Calu3 (cell line): Measurements from ENCODE around the gene FCMR. TPM values are rescaled to one million over a fixed set of nuclear protein-coding genes. Genes with fewer than 3 reads are reported as not detected.

Experiments
- BruUV-seq: library from RNA; stranded (reverse); fragments of 400-500 nt; replicated peaks from 2 replicates; lab custom pipeline; 2021; lab: Mats Ljungman, UMichigan
- CTCF ChIA-PET: fragments of 300-600 bp; sonication (Branson Sonifier 250); formaldehyde crosslinking; loops from one replicate; lab custom pipeline; 2022; ENCODE audit warnings: antibody characterized with exemption; lab: Charles Lee
- DNase-seq: peaks from one replicate; pipeline ENCODE4 v3.0.0; 2022
- H3K27ac Mint-ChIP-seq: one replicate; pipeline ENCODE4 v1.8.0; 2022; ENCODE audit warnings: mixed read lengths; ENCODE audit not compliant: unreplicated experiment
- H3K27me3 Mint-ChIP-seq: one replicate; pipeline ENCODE4 v1.8.0; 2022; ENCODE audit warnings: mixed read lengths; ENCODE audit not compliant: unreplicated experiment
- H3K36me3 Mint-ChIP-seq: one replicate; pipeline ENCODE4 v1.8.0; 2022; ENCODE audit warnings: mild to moderate bottlenecking, moderate library complexity, mixed read lengths; ENCODE audit not compliant: insufficient read depth, unreplicated experiment
- H3K4me1 Mint-ChIP-seq: one replicate; pipeline ENCODE4 v1.8.0; 2022; ENCODE audit warnings: mild to moderate bottlenecking, low read depth, mixed read lengths; ENCODE audit not compliant: unreplicated experiment
- H3K4me3 Mint-ChIP-seq: one replicate; pipeline ENCODE4 v1.8.0; 2022; ENCODE audit warnings: mild to moderate bottlenecking, low read depth, moderate library complexity, mixed read lengths; ENCODE audit not compliant: unreplicated experiment
- H3K9me3 Mint-ChIP-seq: one replicate; pipeline ENCODE4 v1.8.0; 2022; ENCODE audit warnings: low read depth, mixed read lengths; ENCODE audit not compliant: unreplicated experiment
- intact Hi-C: fragments of 100-400 bp; cut with micrococcal nuclease; formaldehyde crosslinking; loops from one replicate; pipeline ENCODE4 v1.10.0; 2022; ENCODE audit not compliant: unreplicated experiment
- total RNA-seq: library from RNA; stranded (reverse); gene quantifications from 2 replicates; pipeline ENCODE4 v1.2.3, GENCODE V29; 2022
- TF ChIP-seq, protein P1 (sequence below): fragments of 200-600 bp; IDR thresholded peaks from one replicate; pipeline ENCODE4 v1.8.0; 2022; ENCODE audit warnings: antibody characterized with exemption; ENCODE audit not compliant: unreplicated experiment

FCMR gene
- total RNA-seq, 1 experiment from 2014 or later: 1.1 TPM

DNA sequence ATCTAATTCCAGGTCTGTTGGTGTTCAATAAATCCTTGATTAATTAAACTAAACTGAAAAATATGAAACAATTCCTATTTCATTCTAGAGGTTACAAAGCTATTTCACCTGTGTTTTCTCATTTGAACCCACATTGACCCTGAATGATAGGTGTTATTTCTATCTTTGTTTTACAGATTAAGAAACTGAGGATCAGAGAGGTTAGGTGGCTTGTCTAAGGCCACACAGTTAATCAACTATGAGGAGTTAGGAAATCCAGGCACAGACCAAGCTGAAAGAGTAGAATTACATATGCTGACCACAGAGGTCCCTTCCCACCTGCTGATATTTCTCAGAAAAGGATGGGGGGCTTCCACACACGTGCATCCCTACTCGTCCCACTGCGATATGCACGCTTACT, 24.0 kb upstream of the FCMR start:
- CTCF ChIA-PET: interaction anchor here (1.0 to 1.7 kb wide), 2 partner anchors 9 to 37 kb away, joined by 4 read pairs; no protein-coding TSS in a partner anchor
- TF ChIP-seq, protein P1, sequence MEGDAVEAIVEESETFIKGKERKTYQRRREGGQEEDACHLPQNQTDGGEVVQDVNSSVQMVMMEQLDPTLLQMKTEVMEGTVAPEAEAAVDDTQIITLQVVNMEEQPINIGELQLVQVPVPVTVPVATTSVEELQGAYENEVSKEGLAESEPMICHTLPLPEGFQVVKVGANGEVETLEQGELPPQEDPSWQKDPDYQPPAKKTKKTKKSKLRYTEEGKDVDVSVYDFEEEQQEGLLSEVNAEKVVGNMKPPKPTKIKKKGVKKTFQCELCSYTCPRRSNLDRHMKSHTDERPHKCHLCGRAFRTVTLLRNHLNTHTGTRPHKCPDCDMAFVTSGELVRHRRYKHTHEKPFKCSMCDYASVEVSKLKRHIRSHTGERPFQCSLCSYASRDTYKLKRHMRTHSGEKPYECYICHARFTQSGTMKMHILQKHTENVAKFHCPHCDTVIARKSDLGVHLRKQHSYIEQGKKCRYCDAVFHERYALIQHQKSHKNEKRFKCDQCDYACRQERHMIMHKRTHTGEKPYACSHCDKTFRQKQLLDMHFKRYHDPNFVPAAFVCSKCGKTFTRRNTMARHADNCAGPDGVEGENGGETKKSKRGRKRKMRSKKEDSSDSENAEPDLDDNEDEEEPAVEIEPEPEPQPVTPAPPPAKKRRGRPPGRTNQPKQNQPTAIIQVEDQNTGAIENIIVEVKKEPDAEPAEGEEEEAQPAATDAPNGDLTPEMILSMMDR: no peak
- peak overlapping the region; percentile 61 for H3K4me3 Mint-ChIP-seq
- peaks cover 29% of the 10 kb centered on the region for H3K36me3 Mint-ChIP-seq
- intact Hi-C loops: no loop called here
- peak overlapping the region; percentile 58 for H3K27ac Mint-ChIP-seq
- DNase-seq: no peak
- no peaks in the 10 kb centered on the region for H3K9me3 Mint-ChIP-seq
- BruUV-seq: TSS peak; percentile 52
- no peaks in the 10 kb centered on the region for H3K27me3 Mint-ChIP-seq
- H3K4me1 Mint-ChIP-seq: peaks cover 89% of the 10 kb centered on the region

DNA sequence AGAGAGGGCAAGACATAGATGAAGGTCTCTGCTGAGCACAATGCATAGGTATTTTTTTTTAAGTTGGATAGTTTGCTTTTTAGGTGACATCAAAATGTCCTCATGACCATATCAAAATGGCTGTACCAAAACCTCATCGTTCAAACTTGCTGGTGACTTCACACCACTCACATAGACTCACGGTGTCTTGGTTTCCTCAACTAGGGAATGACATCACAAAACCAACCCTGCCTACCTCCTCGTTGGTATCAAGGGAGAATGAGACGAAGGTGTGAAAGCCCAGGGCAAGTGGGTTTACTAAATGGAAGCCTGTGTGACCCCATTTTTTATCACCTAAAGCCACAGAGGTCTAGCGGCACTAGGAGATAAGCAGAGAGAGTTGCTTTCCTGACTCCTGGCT, 23.0 kb upstream of the FCMR start:
- Mint-ChIP-seq H3K36me3 (peaks cover 37% of the 10 kb centered on the region), H3K27me3 (no peaks in the 10 kb centered on the region), H3K27ac (peak overlapping the region; percentile 58), H3K4me3 (peak overlapping the region; percentile 61), H3K4me1 (peaks cover 92% of the 10 kb centered on the region), H3K9me3 (no peaks in the 10 kb centered on the region)
- BruUV-seq: no TSS peak
- CTCF ChIA-PET: no interaction called here
- intact Hi-C loops: no loop called here
- TF ChIP-seq, protein P1: no peak
- no peak for DNase-seq

GRCh38 chr1:206941766-206942418, 20.2 kb upstream of the FCMR start:
- Mint-ChIP-seq H3K4me3 (peak overlapping the region; percentile 18), H3K36me3 (peaks cover 37% of the 10 kb centered on the region), H3K9me3 (no peaks in the 10 kb centered on the region), H3K27me3 (no peaks in the 10 kb centered on the region), H3K27ac (peak overlapping the region; percentile 86), H3K4me1 (peaks cover 64% of the 10 kb centered on the region)
- intact Hi-C loops: loop anchor here (1.0 kb wide), 1 partner anchor 9 kb away; no protein-coding TSS in a partner anchor
- DNase-seq: peak; percentile 81
- CTCF ChIA-PET: interaction anchor here (0.8 to 3.0 kb wide), 11 partner anchors 9 to 306 kb away, joined by 3 to 22 read pairs (median 4); partner anchors contain the start of gene DYRK3
- TF ChIP-seq, protein P1: no peak
- BruUV-seq: no TSS peak

DNA sequence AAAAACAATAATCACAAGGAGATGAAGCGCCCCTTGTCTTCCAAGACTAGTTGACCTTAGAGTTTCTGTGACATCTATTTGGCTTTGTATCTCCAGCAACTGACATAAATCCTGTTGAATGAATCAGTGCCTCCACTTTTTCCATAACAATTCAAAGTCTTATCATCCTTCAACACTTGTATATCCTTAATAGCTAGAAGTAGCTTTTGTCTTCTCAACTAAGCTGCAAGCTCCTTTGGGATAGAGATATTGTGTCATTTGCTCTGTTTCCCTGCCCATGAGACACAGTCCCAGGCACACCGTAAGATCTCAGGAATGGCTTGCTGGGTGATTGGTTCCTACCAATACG, 18.8 kb upstream of the FCMR start:
- H3K36me3 Mint-ChIP-seq: peaks cover 37% of the 10 kb centered on the region
- CTCF ChIA-PET: interaction anchor here (0.8 to 1.2 kb wide), 2 partner anchors 14 to 305 kb away, joined by 3 read pairs; partner anchors contain the start of gene DYRK3
- H3K4me1 Mint-ChIP-seq: peaks cover 58% of the 10 kb centered on the region
- TF ChIP-seq, protein P1: no peak
- no peak for DNase-seq
- intact Hi-C loops: no loop called here
- no peaks in the 10 kb centered on the region for H3K27me3 Mint-ChIP-seq
- peak overlapping the region; percentile 86 for H3K27ac Mint-ChIP-seq
- no peaks in the 10 kb centered on the region for H3K9me3 Mint-ChIP-seq
- no peak overlapping the region for H3K4me3 Mint-ChIP-seq
- no TSS peak for BruUV-seq
